Stimulated activated CD4-positive, alpha-beta T cell treated with anti-CD3 and anti-CD28 coated beads, Interleukin-4, amount 100 ng/mL, for 1 hour (primary cell): ENCODE results near the gene CARF.
"Not testable (repeated sequence)": the region's sequence is repeated elsewhere in the genome, so short reads cannot be mapped to it uniquely, and the experiment has no call there.

Experiments
- DNase-seq: peaks from one replicate; pipeline ENCODE4 v3.0.0-alpha.2; 2020

CARF gene

DNA sequence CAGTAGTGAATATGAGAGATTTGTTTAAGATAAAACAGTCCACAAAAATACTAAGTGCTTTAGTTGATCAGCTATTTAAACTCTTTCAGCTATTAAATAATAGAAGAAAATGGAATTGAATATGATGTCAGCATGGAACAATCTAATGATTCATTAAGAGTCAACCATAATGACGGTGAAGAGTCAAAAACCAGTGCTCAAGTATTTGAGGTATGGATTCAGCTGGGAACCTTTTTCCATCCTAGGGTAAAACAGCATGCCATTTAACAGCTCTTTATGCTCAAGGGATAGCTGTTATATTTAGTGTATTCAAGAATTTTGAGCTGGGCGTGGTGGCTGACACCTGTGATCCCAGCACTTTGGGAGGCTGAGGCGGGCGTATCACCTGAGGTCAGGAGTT is 29.7 kb downstream of the CARF start:
- no peak for DNase-seq

DNA sequence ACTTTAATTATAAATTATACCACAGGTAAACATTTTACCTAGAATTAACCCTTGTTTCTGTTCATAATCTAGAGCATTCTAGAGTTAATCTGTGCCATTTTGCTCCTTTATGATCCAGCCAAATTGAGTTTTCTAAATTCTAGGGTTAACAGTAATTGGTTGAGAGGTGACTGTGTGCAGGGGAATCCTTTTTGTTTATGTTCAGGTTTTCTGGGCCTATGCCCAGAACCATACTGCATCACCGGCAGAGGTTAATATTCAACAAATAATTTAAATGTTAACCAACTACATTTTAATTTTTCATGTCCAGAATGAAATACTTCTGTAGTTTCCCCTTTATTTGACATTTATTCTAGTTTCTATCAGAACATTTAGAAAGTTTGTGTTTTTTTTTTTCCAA is 32.3 kb downstream of the CARF start:
- no peak for DNase-seq

DNA sequence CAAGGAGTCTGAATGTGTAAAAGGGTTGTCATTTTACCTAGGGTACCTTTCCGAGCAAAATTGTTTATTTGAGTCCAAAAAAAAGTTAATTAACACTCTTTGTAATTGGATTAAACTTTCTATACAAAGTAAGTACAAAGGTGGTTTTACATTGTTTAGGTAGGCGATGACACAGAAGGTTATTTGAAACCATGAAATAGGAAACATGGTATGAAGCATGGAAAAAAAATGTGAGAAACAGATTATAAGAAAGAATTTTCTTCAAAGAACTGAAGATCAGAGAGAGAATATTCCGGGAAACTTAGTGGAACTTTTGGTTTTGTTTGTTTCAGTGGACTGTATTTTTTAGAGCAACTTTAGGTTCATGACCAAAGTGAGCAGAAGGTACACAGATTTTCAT is 32.7 kb downstream of the CARF start:
- no peak for DNase-seq

DNA sequence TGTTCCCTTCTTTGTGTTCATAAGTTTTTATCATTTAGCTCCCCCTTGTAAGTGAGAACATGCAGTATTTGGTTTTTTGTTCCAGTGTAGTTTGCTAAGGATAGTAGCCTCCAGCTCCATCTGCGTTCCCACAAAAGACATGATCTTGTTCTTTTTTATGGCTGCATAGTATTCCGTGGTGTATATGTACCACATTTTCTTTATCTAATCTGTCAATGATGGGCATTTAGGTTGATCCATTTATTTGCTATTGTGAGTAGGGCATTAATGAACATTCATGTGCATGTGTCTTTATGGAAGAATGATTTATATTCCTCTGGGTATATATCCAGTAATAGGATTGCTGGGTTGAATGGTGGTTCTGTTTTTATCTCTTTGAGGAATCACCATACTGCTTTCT is 33.4 kb downstream of the CARF start:
- DNase-seq = no peak

DNA sequence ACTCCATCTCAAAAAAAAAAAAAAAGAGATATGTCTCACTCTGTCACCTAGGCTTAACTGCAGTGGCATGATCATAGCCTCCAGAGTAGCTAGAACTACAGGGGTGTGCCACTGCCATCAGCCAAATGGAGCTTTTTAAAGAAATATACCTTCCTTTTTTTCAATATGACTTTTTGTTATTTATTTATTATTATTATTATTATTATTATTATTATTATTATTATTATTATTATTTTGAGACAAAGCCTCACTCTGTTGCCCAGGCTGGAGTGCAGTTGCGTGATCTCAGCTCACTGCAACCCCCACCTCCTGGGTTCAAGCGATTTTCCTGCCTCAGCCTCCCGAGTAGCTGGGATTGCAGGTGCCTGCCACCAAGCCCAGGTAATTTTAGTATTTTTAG is 37.3 kb downstream of the CARF start:
- not testable (repeated sequence) for DNase-seq

DNA sequence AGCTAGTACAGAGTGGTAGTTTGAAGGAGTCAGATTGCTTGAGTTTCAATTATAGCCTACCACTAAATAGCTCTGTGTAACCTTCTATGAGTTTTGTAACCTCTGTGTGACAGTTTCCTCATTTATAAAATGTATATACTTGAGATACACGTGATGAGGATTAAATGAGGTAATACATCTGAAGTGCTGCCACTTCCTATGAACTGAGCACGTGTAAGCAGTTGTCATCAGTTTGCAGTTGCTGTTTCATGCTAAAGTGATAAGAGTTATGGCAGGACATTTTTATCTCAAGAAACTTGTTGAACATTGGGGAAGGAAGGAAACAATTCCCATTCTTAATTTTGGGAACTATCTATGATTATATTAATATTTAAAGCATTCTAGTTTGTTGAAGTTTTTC is 38.5 kb downstream of the CARF start:
- DNase-seq = no peak

DNA sequence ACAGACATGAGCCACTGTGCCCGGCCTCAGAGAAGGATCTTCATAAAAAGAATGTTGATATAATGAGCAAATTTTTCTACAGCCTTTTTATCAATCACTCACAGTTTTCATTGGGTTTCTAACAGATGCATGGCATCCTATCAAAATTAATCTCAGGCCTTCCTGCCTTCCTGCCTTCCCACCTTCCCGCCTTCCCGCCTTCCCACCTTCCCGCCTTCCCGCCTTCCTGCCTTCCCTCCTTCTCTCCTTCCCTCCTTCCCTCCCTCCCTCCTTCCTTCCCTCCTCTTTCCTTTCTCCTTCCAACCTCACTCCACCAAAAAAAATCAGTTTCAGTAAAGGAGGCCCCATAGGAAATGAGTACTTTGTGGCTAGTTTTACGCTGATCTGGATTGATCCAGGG is 48.4 kb downstream of the CARF start:
- DNase-seq = no peak

DNA sequence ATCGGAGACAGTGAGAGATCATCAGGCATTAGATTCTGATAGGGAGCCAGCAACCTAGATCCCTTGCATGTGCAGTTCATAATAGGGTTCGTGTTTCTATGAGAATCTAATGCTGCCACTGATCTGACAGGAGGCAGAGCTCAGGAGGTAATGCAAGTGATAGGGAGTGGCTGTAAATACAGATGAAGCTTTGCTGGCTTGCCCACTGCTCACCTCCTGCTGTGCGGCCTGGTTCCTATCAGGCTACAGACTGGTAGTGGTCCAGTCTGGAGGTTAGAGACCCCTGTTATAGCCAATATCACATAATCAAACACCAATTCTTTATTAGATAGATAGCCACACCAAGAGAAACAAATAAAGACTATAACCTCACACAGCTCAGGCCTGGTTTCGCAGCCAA is 51.6 kb downstream of the CARF start:
- no peak for DNase-seq

DNA sequence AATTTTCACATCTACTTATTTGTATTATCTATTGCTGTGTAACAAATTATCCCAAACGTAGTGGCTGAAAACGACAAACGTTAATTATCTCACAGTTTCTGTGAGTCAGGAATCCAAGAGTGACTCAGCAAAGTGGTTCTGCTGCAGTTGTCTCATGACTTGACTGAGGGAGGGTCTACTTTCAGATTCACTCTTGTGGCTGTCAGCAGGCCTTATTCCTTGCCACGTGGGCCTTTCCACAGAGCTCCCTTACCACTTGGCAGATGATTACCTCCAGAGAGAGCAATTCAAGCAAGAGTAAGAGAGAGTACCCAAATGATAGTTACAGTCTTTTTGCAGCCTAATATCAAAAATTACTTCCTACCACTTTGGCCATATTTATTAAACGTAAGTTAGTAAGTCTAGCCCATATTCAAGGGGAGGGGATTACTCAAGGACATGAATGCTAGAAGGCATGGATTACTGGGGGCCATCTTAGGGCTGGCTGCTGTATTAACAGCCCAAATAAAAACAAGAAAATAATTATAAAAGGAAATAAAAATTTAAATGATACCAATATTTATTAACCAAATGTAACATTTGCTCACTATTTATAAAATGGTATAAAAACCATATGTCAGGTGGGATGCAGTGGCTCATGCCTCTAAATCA is 53.9 kb downstream of the CARF start:
- no peak for DNase-seq

DNA sequence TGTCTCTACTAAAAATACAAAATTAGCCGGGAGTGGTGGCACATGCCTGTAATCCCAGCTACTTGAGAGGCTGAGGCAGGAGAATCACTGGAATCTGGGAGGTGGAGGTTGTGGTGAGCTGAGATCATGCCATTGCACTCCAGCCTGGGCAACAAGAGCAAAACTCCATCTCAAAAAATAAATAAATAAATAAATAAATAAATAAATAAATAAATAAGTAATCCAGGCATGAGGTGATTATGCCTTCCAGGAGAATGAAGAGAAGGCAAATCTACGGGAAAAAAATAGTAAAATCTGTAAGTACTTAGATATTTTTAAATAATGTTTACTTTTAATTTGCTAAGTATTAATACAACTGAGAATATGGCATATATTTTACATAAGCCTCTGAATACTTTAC is 57.3 kb downstream of the CARF start:
- DNase-seq = not testable (repeated sequence)

DNA sequence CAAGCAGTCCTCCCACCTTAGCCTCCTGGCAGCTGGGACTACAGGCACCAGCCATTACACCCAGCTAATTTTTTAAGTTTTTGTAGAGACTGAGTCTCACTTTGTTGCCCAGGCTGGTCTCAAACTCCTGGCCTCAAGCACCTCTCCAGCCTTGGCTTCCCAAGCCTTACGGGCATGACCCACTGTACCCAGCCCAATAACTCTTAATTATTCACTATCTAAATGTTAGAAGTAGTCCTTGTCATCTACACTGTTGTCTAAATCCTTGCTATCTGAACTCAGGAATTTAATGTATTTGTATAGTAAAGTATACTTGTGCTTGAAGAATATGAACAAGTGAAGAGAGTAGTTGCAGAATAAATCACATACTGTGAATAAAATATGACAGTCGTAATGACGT is 64.7 kb downstream of the CARF start:
- no peak for DNase-seq

DNA sequence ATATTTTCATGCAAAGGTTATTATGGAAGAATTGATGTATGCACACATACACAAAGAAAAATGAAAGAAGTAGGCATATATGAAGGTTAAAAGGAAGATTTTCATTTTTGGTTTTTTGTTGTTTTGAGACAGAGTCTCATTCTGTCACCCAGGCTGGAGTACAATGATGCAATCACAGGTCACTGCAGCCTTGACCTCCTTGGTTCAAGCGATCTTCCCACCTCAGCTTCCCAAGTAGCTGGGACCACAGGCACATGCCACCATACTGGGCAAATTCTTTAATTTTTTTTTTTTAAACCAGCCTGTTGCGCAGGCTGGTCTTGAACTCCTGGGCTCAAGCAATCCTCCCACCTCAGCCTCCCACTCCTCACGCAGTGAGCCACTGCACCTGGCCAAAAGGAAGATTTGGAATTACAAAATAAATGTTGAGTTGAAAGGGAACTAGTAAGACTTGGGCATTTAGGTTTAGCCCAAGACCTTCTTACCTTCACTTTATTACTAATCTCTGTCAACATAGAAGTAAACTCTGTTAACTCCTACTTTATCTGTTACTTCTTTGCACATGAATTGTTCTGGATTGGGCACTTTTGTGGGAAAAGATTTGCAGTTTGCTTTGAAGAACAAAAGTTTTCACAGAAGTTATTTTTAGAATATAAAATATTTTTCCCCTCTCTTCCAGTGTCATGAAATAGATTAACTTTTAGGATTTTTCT is 70.9 kb downstream of the CARF start:
- no peak for DNase-seq

DNA sequence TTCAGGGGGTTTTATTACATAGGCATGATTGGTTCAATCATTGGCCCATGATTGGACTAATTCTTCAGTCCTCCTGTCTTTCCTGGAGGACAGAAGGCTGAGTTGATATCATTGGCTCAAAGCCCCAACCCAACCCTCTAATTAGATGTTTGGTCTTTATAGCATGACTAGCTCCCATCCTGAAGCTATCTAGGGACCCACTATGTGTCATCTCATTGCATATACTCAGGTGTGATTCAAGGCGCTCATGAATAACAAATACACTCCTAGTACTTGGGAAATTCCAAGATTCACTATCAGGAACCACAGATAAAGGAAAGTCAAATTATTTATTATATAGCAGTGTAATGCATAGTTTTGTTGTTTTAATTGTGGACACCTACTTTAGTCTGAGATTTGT is 77.7 kb downstream of the CARF start:
- no peak for DNase-seq

DNA sequence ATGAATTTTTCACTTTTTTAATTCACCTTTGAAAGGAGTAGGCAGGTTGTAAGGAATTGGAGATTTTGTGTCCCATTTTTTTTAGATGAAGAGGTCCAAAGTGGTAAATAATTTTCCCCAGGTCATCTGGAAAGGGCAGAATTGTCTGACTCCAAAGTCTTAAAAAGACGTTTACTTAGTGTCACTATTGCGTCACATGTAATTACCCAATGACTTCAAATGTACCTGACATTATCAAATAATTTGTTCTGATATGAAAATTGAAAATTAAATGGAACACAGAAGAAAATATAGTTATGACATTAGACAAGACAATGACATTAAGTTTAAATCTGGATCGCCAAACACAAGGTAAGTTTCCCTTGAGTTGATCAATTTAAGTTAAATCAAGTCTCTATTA is 78.4 kb downstream of the CARF start:
- DNase-seq = no peak

DNA sequence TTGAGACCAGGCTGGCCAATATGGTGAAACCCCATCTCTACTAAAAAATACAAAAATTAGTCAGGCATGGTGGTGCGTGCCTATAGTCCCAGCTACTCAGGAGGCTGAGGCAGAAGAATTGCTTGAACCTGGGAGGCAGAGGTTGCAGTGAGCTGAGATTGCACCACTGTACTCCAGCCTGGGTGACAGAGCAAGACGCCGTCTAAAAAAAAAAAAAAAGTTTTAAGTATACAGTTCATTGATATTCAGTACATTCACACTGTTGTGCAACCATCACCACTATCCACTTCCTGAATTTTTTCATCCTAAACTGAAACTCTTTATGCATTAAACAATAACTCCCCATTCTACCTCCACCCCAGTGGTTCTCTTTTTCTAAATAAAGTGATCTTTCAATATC is 85.0 kb downstream of the CARF start:
- DNase-seq = not testable (repeated sequence)

DNA sequence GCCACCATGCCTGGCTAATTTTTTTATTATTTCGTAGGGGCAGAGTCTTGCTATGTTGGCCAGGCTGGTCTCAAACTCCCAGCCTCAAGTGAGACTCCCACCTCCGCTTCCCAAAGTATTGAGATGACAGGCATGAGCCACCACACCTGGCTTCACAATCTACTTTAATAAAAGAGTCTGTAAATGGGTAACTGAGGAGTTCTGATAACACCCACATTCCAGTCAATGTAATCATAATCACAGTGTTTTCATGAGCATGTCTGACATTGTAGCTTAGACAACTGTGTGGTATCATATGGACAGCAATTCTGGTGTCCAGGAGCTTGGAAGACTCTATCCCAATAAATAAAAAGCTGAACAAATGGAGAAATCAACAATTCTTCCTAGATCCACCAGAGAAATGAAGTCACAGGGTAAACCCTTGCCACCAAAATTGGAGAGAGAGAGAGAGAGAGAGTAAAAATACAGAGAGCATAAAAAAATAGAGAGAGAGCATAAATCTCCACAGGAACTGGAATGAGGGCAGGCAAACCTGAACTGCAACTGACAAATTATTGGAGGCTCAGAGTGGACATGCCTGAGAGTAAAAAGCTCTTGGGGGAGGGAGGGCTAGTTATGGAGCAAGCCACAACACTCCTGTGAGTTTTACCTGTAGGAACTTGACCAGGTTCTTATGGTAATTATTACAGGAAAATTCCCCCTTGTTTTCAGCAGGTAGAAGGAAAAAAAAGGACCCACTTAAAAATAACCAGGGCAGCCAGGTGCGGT is 90.2 kb downstream of the CARF start:
- no peak for DNase-seq

DNA sequence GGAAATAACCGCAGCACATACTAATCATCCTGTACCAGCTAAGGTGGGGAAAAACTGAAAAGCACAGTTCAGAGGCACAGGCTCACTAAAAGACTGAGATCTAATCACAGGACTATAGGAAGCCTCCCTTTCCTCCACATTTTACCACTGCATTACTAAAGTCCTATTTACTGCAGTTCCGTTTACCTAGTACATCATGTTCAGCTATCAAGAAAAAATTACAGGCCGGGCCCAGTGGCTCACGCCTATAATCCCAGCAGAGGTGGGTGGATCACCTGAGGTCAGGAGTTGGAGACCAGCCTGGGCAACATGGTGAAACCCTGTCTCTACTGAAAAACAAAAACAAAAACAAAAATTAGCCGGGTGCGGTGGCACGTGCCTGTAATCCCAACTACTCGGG is 91.6 kb downstream of the CARF start:
- no peak for DNase-seq

DNA sequence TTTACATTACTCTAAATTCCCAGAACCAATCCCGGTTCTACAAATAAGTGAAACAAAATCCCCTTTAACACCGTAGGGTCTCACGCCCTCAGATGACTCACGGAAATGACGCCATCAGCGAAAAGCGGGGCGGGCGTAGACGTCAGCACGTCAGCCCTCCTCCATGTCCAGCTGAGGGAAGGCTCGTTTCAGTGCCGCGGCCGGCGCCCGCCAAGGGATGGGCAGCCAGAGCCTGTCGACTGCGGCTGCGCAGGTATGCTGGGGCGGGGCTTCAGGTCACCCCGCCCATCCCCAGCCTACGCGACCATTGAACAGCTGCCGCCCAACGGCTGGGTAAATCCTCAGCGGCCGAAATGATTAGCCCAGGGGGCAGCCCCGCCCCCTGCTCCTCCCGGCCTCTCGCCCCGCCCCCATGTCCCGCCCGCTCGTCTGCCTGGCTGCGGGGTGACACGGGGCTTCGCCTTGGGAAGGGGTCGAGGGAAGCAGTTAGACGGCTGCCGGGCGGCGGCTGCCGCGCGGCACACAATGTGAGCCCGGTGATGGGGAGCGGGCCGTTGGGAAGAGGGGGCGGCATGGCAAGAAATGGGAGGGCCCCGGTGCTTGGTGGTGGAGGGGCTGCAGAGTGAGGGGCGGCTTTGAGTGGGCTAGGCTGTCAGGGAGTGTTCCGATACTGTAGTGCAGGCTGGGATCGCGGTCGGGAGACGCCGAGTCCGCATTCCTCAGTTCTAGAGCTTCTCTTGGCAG is 102.6 kb downstream of the CARF start, which contains the start of gene NBEAL1:
Gene NBEAL1 (plus strand): TSS at position 420 of the 744 bp plus-strand sequence. CDS start 1,510 bp downstream, outside the sequence.
- DNase-seq = peak; percentile 93

DNA sequence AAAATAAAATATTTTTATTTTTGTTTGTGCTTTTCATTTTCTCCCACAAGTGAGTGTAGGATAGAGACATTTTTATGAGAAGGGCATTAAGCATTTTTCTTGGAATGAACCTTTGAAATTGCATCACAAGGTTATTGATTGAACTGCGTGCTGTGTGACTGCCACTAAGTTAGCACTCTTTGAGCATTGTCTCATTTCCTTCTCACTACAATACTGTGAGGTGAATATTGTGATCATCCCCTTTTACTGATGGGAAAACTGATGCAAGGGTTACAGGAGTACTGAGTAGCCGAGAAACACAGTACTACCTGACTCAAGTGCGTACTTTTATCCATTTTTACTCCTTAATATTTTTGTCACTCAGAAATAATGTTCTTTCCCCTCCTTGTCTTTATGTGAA is 104.6 kb downstream of the CARF start:
- no peak for DNase-seq

DNA sequence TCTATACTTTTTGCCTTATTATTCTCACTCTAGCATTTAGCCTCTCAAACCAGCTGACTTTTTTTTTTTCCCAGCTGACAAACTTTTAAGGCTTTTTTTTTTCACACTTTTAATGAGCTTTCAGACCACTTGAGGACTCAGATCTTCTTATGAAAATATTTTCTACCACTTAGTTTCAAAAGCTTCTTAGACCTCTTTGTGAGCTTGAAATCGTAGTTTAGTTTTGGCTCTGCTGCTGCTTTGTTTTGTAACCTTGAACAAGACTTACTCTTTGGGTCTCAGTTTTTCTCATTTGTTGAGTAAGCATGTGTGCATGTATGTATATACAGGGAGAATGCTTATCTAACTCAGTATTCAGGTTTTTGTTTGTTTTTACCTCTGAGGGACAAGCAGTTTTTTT is 106.1 kb downstream of the CARF start:
- no peak for DNase-seq

DNA sequence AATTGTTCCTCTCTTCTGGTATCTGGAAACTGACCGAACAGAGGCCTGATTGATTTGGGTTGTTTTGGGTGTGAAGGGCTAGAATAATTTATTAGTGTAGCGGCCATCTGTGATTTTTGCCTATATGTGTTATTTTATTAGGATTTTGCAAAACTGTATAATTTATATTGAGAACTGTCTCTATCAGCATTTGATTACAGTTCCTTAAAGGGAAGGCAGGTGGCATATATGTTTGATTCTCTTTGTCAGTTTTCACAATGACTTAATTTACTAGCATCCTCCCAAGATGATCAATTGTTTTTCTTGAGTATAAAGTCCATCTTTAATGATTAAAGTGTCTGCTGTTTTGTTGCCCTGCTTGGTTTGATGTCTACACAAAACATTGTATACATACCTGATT is 107.1 kb downstream of the CARF start:
- DNase-seq = no peak

DNA sequence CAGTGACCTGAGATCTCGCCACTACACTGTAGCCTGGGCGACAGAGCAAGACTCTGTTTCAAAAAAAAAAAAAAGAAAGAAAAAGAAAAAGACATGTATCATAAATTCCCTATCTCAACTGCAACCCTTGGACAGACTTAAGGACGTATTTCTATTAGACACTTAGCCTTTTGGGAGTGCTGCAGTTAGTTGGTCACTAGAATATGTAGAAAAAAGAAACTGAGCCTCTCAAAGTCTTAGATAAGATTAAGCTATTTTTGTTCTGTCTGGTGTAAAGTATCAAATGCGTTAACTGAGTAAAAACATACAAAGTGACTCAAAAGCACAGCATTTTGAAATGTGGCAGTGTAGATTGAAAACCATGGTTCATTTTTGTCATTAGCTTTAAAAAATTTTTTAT is 109.9 kb downstream of the CARF start:
- DNase-seq = no peak

DNA sequence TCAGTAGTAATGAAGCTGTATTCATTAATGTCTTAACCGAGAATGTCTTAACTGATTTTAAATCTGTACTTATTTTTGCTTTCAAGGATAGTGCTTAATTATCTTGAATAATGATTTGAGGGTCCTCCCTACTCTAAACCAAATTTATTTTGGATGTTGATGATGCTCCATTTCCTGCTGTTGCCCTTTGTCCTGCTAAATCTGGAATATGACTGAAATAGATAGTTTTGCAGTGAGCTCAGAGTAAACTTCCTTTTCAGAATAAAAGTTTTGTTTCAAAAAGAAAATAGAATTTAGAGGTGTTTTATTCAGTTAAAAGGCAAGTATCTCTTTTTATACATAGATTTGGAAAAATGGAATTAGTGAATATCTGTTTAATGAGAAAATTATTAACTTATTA is 110.7 kb downstream of the CARF start:
- DNase-seq = no peak
